Ascending aorta (tissue), 2 donors: Measurements from ENCODE around the gene ATG4B. TPM values are rescaled to one million over a fixed set of nuclear protein-coding genes. Genes with fewer than 3 reads are reported as not detected.

Experiments used
- DNase-seq, 2 donors: peaks; one replicate each; pipeline ENCODE4 v3.0.0-alpha.2; 2019; ENCODE audit warnings: low spot score in 2 of 2
- H3K27ac ChIP-seq, 2 donors: fragments of 200-600 bp; sonication (generic); one replicate each; pipeline ENCODE4 v1.5.1; 2016 to 2017; ENCODE audit warnings: mild to moderate bottlenecking in 1 of 2
- H3K27me3 ChIP-seq: fragments of 200-600 bp; sonication (generic); one replicate; pipeline ENCODE4 v1.5.1; 2017
- H3K36me3 ChIP-seq, 2 donors: fragments of 200-600 bp; sonication (generic); one replicate each; pipeline ENCODE4 v1.5.1; 2016
- H3K4me1 ChIP-seq, 2 donors: fragments of 200-600 bp; sonication (generic); one replicate each; pipeline ENCODE4 v1.5.1; 2016 to 2017; ENCODE audit warnings: mild to moderate bottlenecking in 1 of 2
- H3K4me3 ChIP-seq, 2 donors: fragments of 200-600 bp; sonication (generic); one replicate each; pipeline ENCODE4 v1.5.1; 2016 to 2017; ENCODE audit warnings: mild to moderate bottlenecking in 1 of 2
- H3K9me3 ChIP-seq, 2 donors: fragments of 200-600 bp; sonication (generic); one replicate each; pipeline ENCODE4 v1.5.1; 2016
- intact Hi-C: fragments of 100-400 bp; cut with DNase I; formaldehyde crosslinking; loops from one replicate; pipeline ENCODE4 v1.15.1; 2023
- total RNA-seq: library from RNA; depleted of rRNA; stranded (reverse); fragments of >200 nt; gene quantifications from one replicate; pipeline ENCODE4 v1.1.0, GENCODE V29; 2016
- TF ChIP-seq, protein P1 (sequence below), 3 experiments: fragments of 200-600 bp in 2 of 3; fragments of 450-650 bp in 1 of 3; sonication (generic) in 2 of 3; IDR thresholded peaks; one replicate each; pipeline ENCODE4 v1.5.1; 2016 to 2019; ENCODE audit warnings: antibody characterized with exemption in 3 of 3, mild to moderate bottlenecking in 1 of 3, moderate library complexity in 1 of 3

The ATG4B gene
- total RNA-seq, 1 donor from 2014 or later, result 225 TPM

GRCh38 chr2:241708879-241709278, 71.4 kb downstream of the ATG4B start:
- peaks cover 0 to 3% of the 10 kb centered on the region in 2 donors for H3K9me3 ChIP-seq
- no peaks in the 10 kb centered on the region for H3K4me1 ChIP-seq
- H3K4me3 ChIP-seq, result no peak overlapping the region
- H3K27me3 ChIP-seq, result no peaks in the 10 kb centered on the region
- TF ChIP-seq, protein P1, sequence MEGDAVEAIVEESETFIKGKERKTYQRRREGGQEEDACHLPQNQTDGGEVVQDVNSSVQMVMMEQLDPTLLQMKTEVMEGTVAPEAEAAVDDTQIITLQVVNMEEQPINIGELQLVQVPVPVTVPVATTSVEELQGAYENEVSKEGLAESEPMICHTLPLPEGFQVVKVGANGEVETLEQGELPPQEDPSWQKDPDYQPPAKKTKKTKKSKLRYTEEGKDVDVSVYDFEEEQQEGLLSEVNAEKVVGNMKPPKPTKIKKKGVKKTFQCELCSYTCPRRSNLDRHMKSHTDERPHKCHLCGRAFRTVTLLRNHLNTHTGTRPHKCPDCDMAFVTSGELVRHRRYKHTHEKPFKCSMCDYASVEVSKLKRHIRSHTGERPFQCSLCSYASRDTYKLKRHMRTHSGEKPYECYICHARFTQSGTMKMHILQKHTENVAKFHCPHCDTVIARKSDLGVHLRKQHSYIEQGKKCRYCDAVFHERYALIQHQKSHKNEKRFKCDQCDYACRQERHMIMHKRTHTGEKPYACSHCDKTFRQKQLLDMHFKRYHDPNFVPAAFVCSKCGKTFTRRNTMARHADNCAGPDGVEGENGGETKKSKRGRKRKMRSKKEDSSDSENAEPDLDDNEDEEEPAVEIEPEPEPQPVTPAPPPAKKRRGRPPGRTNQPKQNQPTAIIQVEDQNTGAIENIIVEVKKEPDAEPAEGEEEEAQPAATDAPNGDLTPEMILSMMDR (IDR thresholded peaks at IDR 0.05), result no peak
- H3K36me3 ChIP-seq, result peaks cover 62 to 91% of the 10 kb centered on the region in 2 donors
- intact Hi-C loops, result no loop called here
- DNase-seq, result no peak
- no peak overlapping the region for H3K27ac ChIP-seq

GRCh38 chr2:241719093-241719492, 81.6 kb downstream of the ATG4B start:
- TF ChIP-seq, protein P1 (IDR thresholded peaks at IDR 0.05), result no peak
- Histone ChIP-seq H3K36me3 (peaks cover 67 to 76% of the 10 kb centered on the region in 2 donors), H3K4me3 (no peak overlapping the region), H3K27me3 (no peaks in the 10 kb centered on the region), H3K27ac (no peak overlapping the region), H3K9me3 (peaks cover 0 to 7% of the 10 kb centered on the region in 2 donors), H3K4me1 (no peaks in the 10 kb centered on the region)
- DNase-seq, result no peak
- intact Hi-C loops, result no loop called here

DNA sequence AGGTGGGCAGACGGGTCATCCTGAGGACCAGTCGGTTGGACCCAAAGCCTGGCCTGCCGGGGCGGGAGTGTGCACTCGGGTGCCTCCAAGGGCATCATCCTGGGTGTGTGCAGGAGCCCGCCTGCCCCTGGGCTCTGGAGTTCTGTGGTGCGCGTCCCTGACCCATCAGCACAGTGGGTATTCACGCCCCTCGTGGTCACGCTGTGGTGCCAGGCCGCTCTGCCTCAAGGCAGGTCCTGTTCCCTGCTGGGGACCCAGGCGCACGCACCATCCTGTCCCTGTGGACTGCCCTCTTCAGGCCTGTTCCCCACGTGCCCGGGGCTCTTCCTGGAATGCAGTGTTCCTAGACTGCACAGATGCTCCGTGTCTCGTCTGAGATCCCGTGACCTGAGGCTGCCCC, 82.6 kb downstream of the ATG4B start:
- intact Hi-C loops, result no loop called here
- Histone ChIP-seq H3K36me3 (peaks cover 61 to 76% of the 10 kb centered on the region in 2 donors), H3K27me3 (no peaks in the 10 kb centered on the region), H3K4me1 (no peaks in the 10 kb centered on the region), H3K27ac (no peak overlapping the region), H3K9me3 (no peaks in the 10 kb centered on the region), H3K4me3 (no peak overlapping the region)
- TF ChIP-seq, protein P1 (IDR thresholded peaks at IDR 0.05), result no peak
- no peak for DNase-seq

GRCh38 chr2:241720560-241720959, 83.1 kb downstream of the ATG4B start:
- H3K9me3 ChIP-seq, result no peaks in the 10 kb centered on the region
- H3K4me1 ChIP-seq, result no peaks in the 10 kb centered on the region
- H3K27me3 ChIP-seq, result no peaks in the 10 kb centered on the region
- TF ChIP-seq, protein P1 (IDR thresholded peaks at IDR 0.05), result no peak
- H3K4me3 ChIP-seq, result no peak overlapping the region
- H3K27ac ChIP-seq, result no peak overlapping the region
- intact Hi-C loops, result no loop called here
- no peak for DNase-seq
- peaks cover 62 to 76% of the 10 kb centered on the region in 2 donors for H3K36me3 ChIP-seq

DNA sequence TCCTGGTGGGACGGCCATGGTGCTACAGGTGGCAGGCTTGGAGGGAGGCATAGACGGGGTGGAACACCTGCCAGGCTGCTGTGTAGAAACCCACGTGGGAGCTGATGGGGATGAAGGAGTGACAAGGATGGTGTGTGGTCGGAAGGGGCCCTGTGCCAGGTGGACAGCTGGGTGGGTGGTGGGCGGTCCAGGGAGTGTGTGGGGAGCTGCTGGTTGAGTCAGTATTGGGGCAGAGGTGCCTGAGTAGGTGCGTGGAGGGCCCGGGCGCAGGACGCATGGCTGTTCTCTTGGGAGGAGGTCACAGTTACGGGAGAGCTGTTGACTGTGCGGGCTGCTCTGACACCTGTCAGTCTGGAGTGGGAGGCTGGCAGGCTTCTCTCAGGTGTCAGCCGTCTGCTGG, 84.4 kb downstream of the ATG4B start:
- H3K27ac ChIP-seq, result no peak overlapping the region
- H3K4me3 ChIP-seq, result no peak overlapping the region
- TF ChIP-seq, protein P1 (IDR thresholded peaks at IDR 0.05), result no peak
- H3K36me3 ChIP-seq, result peaks cover 58 to 74% of the 10 kb centered on the region in 2 donors
- H3K4me1 ChIP-seq, result no peaks in the 10 kb centered on the region
- H3K9me3 ChIP-seq, result no peaks in the 10 kb centered on the region
- intact Hi-C loops, result no loop called here
- H3K27me3 ChIP-seq, result no peaks in the 10 kb centered on the region
- no peak for DNase-seq

- no peak for DNase-seq
- Histone ChIP-seq H3K4me3 (no peak overlapping the region), H3K27me3 (no peaks in the 10 kb centered on the region), H3K36me3 (peaks cover 55 to 72% of the 10 kb centered on the region in 2 donors), H3K4me1 (no peaks in the 10 kb centered on the region), H3K9me3 (no peaks in the 10 kb centered on the region), H3K27ac (no peak overlapping the region)
- TF ChIP-seq, protein P1 (IDR thresholded peaks at IDR 0.05), result no peak
- intact Hi-C loops, result no loop called here
These were observed 85.5 kb downstream of the ATG4B start for GRCh38 chr2:241722896-241723454.
